D341Med (cell line): Measurements from ENCODE around the gene KCP.

Experiments used
- DNase-seq: peaks from one replicate; pipeline ENCODE4 v3.0.0; 2012; ENCODE audit warnings: low spot score

KCP gene

DNA sequence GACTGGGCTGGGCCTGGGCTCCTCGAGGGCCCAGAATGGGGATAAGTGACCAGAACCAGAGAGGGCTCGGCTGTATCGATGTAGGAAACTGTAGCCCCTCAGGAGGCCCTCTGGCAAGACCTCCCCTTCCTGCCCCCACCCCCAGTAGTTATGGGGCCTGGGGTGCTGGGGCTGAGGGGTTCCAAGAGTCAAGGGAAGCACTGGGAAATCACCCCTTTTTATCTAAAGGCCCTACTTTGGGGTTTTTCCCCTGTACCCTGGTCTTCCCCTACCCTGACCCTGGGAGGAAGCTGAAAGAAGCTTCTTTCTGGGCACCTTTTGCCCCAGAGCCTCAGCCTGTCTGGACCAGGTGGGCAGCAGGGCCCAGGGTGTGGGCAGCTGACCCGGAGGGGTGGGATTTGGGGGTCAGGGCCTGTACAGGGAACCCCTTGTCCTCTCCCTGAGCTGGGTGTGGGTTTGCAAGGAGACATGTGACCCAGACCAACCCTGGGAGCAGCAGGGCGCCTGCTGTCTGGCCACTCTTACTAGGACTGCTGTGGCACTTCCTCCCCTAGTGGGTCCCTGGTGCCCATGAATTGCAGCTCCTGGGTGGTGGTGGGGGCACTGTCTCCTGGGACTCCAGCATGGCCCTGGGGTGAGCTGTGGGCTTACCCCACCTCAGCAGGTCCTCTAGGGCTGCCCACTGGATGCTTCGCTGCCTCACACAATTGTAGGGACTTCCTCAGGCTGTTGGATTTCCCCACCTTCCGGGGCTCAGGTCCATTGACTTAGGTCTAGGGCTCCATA is 28.8 kb upstream of the KCP start:
- DNase-seq, result peak; percentile 22

DNA sequence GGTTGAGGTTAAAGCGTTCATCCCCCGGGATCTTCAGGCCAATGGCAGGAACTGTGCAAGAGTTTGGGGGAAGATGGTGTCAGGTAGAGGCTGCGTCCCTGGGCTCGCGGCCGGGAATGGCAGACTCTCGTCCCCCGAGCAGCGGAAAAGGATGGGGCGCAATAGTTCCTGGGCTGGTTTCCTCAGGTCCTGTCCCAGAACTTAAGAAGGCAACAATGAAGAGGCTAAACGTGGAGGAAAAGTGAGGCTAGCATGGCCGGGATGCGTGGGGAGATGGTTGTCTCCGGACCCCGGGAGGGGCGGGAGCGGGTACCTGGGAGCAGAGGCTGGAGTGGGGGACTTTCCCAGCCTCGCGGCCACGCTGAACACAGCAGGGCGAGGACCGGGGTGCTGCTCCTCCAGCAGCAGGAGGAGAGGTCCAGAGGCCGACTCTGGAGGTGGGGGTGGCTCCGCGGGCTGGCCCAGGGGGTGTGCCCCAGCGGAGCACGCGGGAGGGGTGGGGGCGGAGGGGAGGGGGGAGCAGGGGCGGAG is 28.1 kb upstream of the KCP start:
- DNase-seq, result peak; percentile 45

DNA sequence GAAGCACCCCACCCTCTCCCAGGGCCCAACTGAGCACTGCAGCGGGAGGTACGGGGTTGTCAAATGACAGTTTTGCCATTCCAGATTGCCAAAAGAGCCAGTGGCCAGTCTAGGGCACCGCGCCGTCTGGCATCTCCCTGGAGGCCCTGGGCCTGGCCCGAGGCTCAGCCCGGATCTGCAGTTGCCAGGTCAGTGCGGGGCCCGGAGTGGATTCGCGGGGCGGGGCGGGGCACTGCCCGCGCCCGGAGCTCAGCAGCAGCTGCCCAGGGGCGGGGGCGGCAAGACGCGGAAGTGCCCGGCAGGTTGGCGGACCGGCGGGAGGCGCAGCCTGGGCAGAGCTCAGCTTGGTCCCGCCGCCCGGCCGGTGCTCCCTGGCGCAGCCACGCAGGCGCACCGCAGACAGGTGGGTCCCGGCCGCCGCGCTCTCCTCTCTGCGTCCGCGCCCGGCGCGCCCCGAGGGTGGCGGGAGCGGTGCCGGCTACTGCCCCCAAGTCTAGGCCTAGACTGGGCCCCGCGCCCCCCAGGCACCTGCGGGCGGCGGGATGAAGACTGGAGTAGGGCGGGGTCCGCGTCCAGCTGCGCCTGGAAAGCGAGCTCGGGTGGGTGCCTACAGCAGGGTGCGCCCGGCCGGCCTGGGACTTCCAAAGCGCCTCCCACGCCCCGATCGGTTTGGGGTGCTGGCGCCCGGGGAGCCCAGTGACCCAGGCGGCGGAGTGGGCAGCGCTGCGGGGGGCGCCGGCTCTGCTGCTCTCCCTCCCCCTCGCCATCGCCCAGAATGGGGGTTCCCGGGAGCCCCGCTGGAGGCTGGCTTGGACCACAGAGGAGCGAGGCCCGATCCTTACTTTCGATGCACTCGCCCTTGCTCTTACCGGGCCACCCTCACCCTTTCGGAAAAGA is 27.4 kb upstream of the KCP start, which contains the start of gene IRF5:
IRF5 (plus strand) TSS at position 281 of the 897 bp plus-strand sequence. CDS start 4,155 bp downstream, outside the sequence.
- DNase-seq, result peak; percentile 76

DNA sequence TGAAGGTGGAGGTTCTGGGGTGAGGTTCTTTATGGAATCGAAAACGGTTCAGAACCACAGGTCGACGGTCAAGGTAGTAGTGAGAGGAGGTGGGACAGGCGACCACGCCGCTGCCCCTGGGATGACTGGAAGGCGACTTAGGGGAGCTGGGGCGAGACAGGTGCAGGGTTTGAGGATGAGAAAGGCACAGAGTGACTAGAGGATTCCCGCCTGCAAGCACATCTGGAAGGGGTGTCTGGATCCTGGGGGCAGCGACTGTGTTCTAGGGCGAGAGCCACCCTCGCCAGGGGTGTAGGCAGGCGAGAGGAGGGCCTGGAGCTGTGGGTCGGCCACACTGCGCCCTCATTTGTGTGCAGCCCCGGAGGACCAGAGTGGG is 26.8 kb upstream of the KCP start:
- no peak for DNase-seq

DNA sequence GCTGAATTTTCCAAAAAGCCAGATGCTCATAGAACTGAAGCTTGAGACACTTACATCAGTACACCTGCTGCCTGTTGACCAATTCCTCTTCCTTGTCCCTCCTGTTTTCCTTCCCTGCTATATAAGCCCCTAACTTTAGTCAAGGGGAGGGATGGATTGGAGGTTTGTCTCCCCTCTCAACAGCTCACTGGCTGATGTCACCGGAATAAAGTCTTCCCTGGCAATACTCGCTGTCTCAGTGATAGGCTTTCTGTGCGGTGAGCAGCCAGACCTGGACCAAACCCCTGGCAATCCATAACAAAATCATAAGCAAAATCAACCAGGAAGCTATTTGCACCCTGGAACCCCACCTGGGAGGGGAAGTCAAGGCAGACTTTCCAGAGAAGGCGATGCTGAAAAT is 26.3 kb upstream of the KCP start:
- no peak for DNase-seq

DNA sequence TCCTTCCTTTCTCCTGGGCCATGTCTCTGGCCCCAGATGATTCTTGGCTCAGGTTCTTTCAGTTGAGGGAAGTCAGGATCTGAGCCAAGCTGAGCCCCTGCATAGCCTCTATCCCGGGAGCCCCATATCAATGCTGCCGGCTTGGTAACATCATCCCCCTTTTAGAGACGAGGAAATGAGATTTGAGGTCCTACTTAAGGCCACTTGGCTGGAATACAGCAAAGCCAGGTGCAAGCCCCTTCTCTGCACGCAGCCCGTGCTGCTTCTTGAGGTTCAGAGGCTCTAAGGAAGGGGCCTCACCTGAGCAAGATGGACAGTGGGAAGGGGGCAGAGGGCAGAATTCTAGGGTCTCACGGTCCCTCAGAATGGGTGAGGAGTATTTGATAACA is 24.8 kb upstream of the KCP start:
- no peak for DNase-seq

DNA sequence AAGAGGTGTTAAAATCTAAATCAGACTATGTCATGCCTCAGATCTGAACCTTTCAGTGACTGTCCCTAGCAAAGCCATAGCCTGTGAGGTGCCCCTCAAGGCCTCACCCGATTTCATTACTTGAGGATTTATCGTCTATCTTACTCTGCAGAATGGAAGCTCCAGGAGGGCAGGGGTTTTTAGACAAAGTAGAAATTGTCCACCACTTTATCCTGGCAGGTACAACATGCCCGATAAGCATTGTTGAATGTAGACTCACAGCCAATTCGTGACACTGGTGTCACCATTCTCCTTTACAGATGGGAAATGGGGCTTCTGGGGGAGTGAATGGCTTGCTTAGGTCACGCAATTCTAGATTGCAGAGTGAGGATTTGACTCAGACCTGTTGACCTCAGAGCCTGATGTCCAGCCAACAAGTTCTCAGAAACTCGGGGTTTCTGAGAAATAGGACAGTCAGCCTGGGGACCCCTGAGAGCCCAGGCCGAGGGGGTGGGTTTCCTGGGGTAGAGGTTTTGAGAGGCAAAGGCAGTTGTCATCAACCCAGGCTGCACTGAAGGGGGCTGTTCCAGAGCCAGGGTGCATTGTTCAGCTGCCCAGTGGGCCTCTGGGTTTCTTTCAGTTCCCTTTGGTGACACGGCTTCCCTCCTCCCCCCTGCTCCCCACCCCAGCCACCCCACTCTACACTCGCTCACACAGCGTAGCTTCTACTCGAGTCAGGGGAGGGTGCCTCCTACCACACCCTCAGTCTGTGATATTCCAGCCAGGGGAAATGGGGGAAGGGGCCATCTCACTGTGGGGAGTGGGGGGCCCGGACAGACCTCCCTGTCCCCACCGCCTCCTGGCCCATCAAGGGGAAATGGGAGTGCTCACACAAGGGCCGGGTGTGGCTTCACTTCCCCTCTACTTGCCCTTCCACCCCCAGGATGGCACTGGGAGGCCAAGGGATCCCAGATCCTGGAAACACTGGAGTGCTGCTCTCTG is 24.1 kb upstream of the KCP start:
- no peak for DNase-seq

DNA sequence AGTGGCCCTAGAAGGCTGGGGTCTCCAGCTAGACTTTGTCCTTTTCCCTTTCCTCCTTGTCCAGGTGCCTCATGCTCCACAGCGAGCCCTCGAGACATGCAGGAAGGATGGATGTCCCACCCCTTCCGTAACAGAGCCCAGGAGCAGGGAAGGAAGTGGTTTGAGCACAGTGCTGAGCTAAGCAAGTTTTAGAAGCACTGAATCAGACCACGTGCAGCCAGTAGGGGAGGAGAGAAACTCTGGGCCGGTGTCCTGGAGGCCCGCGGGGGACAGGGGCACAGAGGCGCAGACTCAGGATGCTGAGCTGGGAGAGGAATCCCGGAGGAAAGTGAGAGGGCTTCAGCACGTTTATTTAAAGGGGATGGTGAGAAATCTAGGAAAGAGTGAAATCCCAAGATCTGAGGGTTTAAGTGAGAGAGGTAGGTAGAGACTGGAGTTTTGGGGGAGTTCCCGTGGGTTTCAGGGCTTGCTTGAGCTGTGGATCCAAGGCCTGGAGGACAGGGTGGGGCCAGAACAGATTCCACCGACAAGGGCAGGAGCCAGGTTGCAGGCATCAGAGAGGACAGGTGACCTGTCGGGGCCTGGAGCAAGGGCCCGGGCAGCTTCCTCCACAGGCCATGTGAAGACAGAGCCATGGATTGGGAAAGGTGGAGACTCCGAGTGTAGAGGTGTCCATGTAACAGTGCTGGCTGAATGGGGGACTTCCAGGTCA is 22.8 kb upstream of the KCP start:
- DNase-seq, result no peak

DNA sequence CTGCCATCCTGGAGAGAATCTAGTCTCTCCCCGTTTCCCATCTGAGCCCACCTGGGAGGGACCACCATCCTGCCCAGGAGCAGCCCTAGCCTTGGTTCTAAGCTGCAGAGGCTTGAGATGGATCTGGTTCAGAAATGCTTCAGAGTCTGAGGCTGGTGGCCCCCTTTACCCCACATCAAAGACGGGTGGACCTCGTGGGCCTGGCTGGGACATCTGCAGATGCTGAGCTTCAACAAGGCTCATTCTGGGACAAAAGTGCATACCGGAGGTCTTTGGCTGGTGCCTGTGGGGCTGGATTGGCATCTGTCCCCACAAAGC is 22.3 kb upstream of the KCP start:
- DNase-seq, result no peak

DNA sequence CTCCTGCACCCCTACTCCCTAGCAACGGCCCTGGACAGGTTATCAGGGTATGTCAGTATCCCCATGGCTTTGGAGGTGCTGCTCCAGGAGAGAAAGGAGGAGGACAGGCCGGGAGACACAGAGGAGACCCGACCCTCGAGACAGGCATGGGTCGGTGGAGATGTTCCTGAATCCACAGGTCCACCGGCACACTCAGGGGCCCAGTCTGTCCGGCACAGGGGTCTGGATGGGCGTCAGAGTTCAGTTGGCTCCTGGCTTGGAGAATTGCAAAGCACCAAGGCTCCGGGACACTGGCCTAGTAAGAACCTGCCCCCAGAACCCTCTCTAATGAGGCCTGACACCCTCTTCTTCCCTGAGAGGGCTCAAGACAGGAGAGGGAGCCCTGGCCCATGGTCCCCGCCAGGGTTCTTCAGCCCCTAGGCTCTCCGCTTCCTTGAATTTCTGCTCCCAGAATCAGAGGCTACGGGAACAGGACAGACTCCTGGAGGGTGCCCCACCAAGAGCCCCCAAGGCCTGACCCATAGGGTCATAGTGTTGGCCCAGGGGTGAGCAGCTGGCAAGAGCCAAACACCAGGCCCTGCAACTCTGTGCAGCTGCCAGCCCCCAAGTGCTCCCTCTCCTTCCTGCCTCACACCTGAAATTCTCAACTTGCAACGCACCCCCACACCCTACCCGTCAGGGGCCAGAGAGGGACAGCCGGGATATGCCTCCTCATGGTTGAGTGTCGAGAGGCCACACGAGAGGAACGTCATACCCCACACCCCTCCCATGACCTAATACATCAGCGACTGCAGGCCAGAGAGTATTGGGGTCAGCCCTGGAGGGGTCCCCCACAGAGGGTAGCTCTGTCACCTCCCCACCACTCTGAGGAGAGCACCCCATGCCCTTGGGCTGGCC is 21.7 kb upstream of the KCP start:
- no peak for DNase-seq

DNA sequence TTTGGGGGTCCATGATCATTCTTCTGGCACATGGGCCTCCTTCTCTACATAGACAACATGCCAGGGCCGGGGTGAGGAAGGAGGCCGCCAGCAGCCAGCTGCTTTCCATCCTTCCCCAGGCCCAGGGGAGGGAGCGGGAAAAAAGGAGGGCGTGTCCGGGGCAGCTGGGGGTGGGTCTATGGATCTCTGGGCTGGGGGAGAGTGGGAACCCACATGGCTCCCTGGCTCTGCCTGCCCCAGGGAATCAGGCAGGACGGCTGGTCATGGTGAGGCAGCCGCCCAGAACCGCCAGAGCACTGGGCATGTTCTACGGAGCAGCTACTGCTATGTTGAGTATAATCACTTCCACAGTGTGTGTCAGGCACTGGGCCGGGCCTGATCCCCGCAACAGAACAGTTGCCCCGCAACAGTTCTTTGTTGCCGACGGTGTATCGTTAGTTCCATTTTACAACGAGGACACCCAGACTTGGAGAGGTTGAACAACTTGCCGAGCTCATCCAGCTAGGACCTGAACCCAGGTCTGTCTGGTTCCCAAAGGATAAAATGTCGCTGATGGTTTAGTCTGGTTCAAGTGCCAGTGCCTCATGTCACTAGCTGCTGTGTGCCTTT is 20.8 kb upstream of the KCP start:
- no peak for DNase-seq

DNA sequence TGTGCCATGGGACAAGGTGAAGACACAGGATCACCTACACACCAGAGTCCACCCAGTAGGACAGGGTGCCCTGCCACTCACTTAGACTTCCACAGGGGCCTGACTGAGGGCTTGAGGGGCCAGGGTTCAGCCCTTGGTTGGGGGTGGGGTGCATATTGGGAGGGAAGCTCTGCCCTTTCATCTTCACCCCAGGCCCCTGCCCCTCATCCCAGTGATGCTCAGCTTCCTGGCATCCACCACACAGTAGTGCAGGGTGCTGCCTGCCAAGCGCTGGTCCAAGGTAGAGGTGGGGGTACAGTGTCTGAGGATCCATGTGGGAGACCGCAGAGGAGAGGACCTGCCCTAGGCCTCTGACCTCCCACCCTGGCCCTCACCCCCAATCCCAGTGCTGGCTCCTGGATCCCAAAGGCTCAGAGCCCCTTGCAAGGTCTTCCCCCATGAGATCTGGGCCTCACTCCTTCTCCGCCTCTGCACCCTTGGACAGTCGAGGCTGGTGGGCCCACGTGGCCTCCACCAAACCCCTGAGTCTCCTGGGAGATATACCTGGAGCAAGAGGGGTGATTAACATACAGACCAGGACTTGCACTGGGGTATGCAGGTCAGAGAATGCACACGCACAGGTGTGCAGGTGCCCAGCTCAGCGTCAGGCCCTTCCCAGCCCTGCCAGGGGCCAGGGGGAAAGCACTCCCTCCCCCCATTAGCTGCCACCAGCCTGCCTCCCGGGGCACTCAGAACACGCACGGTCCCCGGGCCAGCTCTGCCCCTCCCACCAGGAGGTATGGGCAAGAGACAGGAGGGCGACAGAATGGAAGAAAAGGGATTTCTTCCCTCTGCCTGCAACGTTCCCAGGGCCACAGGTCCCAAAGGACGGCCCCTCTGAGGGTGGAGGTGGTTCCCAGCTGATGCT is 18.6 kb upstream of the KCP start:
- DNase-seq, result no peak

DNA sequence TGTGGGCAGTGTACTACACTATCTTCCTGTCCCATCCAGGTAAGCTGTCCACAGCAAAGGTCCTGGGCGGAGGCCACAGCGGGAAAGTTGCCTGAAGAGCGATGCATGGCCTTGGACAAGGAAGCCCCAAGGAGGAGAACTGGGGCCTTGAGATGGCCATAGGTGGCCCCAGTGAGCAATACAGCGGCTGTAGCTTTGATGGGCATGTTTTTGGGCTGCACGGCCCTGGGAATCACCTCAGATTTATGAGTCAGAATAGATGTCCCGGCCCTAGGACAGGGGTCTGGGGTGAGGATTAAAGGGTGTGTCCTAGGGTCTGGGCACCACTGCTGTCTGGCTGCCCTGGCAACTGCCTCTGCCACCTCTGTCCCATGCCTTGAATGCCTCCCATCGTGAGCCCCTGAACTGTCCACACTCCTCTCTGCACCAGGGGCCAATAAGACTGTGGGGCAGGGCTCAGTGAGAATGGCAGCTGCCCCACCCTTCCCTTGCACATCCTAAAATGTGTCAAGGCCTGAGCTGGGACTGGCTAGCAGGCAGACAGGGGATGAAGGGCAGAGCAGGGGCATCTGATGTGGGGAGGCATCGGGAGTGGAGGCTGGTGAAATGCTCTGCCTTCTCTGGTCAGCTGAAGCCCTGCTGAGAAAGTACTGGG is 17.8 kb upstream of the KCP start:
- no peak for DNase-seq

DNA sequence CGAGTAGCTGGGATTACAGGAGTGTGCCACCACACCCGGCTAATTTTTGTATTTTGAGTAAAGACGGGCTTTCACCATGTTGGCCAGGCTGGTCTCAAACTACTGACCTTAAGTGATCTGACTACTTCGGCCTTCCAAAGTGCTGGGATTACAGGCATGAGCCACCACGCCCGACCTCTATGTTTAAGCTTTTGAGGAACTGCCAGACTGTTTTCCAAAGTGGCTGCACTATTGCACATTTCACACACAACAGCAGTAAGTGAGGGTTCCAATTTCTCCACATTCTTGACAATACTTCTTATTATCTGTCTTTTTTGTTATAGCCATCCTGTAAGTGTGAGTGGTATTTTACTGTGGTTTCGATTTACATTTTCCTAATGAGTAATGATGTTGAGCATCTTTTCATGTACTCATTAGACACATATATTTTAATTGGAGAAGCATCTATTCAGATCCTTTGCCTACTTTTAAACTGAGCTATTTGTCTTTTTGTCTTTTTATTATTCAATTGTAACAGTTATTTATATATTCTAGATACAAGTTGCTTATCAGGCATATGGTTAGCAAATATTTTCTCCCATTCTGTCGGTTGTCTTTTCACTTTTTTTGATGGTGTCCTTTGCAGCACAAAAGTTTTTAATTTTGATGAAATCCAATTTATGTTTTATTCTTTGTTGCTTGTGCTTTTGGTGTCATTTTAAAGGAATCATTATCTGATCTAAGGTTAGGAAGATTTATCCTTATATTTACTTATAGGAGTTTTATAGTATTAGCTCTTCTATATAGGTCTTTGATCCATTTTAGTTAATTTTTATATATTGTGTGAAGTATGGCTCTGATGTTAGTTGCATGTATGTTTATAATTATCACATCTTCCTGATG is 14.4 kb upstream of the KCP start:
- no peak for DNase-seq

DNA sequence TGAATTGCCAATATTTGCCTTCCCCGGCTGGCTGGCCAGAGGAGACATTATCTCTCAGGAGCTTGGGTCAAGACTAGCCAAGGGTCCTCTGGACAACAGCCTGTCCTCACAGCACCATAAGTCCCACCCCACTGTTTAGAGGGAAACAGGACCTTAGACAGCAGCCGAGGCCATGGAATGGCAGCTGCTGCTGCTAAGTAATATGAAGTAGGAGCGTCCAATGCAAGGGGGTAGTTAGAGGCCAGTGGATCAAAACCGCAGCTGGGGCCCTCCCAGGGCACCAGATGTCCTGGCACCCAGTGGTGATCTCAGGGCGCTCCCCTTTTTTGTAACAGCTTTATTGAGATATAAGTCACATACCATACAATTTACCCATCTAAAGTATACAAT is 12.9 kb upstream of the KCP start:
- no peak for DNase-seq

DNA sequence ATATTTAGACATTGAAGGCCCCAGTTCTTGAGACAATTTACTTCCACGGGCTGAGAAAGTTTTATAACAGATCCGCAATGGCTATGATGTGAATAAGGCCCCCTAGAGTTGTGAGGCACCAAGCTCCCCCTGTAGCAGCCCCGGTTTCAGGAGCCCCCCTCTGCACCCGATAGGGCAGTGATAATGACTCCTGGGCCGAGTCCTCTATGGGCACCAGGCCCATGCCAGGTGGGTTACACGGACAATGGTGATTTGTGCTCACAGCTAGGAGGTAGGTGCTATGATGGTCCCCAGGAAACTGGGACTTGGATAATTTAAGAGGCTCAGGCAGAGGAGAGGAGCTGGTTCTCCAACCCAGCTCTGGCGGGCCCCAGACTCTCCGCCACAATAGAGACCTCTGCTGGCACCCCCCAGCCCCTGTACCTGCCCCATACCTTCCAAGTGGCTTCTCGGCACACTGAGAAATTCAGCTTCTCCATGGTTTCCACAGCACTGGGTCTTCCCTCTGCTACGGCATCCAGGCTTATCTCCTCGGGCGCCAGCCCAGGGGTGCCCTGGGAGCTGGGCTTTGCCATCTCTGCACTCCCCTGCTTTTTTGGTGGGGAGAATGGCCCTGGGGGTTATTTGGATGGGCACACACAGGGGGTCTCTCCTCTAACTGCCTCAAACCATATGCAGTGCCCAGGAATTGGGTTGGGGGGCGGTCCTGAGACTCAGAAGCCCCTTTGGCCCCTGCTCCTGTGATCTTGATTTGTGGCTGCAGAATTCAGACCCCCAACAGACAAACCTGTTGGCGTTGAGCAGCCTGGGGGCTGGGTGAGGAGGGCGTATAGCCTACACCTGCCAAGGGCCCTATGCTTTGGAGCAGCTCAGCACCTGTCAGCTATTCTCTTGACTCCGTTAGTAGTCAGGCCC is 12.2 kb upstream of the KCP start:
- no peak for DNase-seq
